Mucosa of stomach (tissue), 1 donor: ENCODE measurements around the gene LAT.

Experiments used
- H3K27me3 ChIP-seq: one replicate; pipeline ENCODE4 v1.7.0; 2013; ENCODE audit warnings: mild to moderate bottlenecking, low read length; ENCODE audit not compliant: control insufficient read depth, insufficient read depth
- H3K36me3 ChIP-seq: one replicate; pipeline ENCODE4 v1.7.0; 2013; ENCODE audit warnings: low read length; ENCODE audit not compliant: control insufficient read depth, insufficient read depth
- H3K4me1 ChIP-seq: one replicate; pipeline ENCODE4 v1.7.0; 2013; ENCODE audit warnings: mild to moderate bottlenecking, low read length; ENCODE audit not compliant: control insufficient read depth, insufficient read depth
- H3K4me3 ChIP-seq: one replicate; pipeline ENCODE4 v1.7.0; 2013; ENCODE audit warnings: low read length
- H3K9ac ChIP-seq: one replicate; pipeline ENCODE4 v1.7.0; 2013; ENCODE audit warnings: mild to moderate bottlenecking, low read length, moderate library complexity
- H3K9me3 ChIP-seq: one replicate; pipeline ENCODE4 v1.7.0; 2013; ENCODE audit warnings: mild to moderate bottlenecking, low read length, moderate library complexity; ENCODE audit not compliant: control insufficient read depth
- donor health status: Pancreatic carcinoma.

Gene LAT

GRCh38 chr16:29014561-29015069 is 29.8 kb downstream of the LAT start:
- Histone ChIP-seq H3K36me3 (no peaks in the 10 kb centered on the region), H3K27me3 (no peaks in the 10 kb centered on the region), H3K4me1 (no peaks in the 10 kb centered on the region), H3K4me3 (no peak overlapping the region), H3K9me3 (no peaks in the 10 kb centered on the region), H3K9ac (no peak overlapping the region)

GRCh38 chr16:29022196-29022595 is 37.3 kb downstream of the LAT start:
- no peaks in the 10 kb centered on the region for H3K27me3 ChIP-seq
- H3K9me3 ChIP-seq, result no peaks in the 10 kb centered on the region
- H3K9ac ChIP-seq, result no peak overlapping the region
- H3K36me3 ChIP-seq, result no peaks in the 10 kb centered on the region
- H3K4me3 ChIP-seq, result no peak overlapping the region
- H3K4me1 ChIP-seq, result no peaks in the 10 kb centered on the region

- Histone ChIP-seq H3K9ac (no peak overlapping the region), H3K27me3 (no peaks in the 10 kb centered on the region), H3K9me3 (no peaks in the 10 kb centered on the region), H3K4me1 (no peaks in the 10 kb centered on the region), H3K36me3 (no peaks in the 10 kb centered on the region), H3K4me3 (no peak overlapping the region)
These were observed 38.7 kb downstream of the LAT start for GRCh38 chr16:29023279-29024277.

- H3K27me3 ChIP-seq, result no peaks in the 10 kb centered on the region
These were observed 39.4 kb downstream of the LAT start for GRCh38 chr16:29024278-29024677.

GRCh38 chr16:29025218-29025617 is 40.4 kb downstream of the LAT start:
- Histone ChIP-seq H3K27me3 (no peaks in the 10 kb centered on the region), H3K4me1 (no peaks in the 10 kb centered on the region), H3K36me3 (no peaks in the 10 kb centered on the region)

More at GRCh38 chr16:29024278-29024677, 39.4 kb downstream of the LAT start:
- Histone ChIP-seq H3K4me1 (no peaks in the 10 kb centered on the region), H3K36me3 (no peaks in the 10 kb centered on the region), H3K4me3 (no peak overlapping the region), H3K9ac (no peak overlapping the region), H3K9me3 (no peaks in the 10 kb centered on the region)

GRCh38 chr16:29025735-29026134 is 40.9 kb downstream of the LAT start:
- no peak overlapping the region for H3K9ac ChIP-seq
- H3K9me3 ChIP-seq, result no peaks in the 10 kb centered on the region
- no peak overlapping the region for H3K4me3 ChIP-seq
- no peaks in the 10 kb centered on the region for H3K36me3 ChIP-seq
- no peaks in the 10 kb centered on the region for H3K4me1 ChIP-seq
- peaks cover 3% of the 10 kb centered on the region for H3K27me3 ChIP-seq

More at GRCh38 chr16:29025218-29025617, 40.4 kb downstream of the LAT start:
- Histone ChIP-seq H3K9me3 (no peaks in the 10 kb centered on the region), H3K4me3 (no peak overlapping the region), H3K9ac (no peak overlapping the region)

GRCh38 chr16:29028457-29029167 is 43.8 kb downstream of the LAT start:
- Histone ChIP-seq H3K4me1 (no peaks in the 10 kb centered on the region), H3K9ac (no peak overlapping the region), H3K4me3 (no peak overlapping the region), H3K36me3 (no peaks in the 10 kb centered on the region), H3K9me3 (no peaks in the 10 kb centered on the region), H3K27me3 (peaks cover 3% of the 10 kb centered on the region)

GRCh38 chr16:29029168-29029994 is 44.5 kb downstream of the LAT start:
- Histone ChIP-seq H3K27me3 (peaks cover 3% of the 10 kb centered on the region), H3K36me3 (no peaks in the 10 kb centered on the region), H3K4me1 (no peaks in the 10 kb centered on the region), H3K4me3 (no peak overlapping the region), H3K9me3 (no peaks in the 10 kb centered on the region), H3K9ac (no peak overlapping the region)

- no peak overlapping the region for H3K9ac ChIP-seq
- H3K4me1 ChIP-seq, result no peaks in the 10 kb centered on the region
- H3K9me3 ChIP-seq, result no peaks in the 10 kb centered on the region
- no peak overlapping the region for H3K4me3 ChIP-seq
- no peaks in the 10 kb centered on the region for H3K36me3 ChIP-seq
- peaks cover 3% of the 10 kb centered on the region for H3K27me3 ChIP-seq
These were observed 45.4 kb downstream of the LAT start for GRCh38 chr16:29030086-29030840.
